ENCODE data around the gene SRM. TPM values are rescaled to one million over a fixed set of nuclear protein-coding genes. Genes with fewer than 3 reads are reported as not detected.
"Not testable (repeated sequence)": the region's sequence is repeated elsewhere in the genome, so short reads cannot be mapped to it uniquely, and the experiment has no call there.

SRM gene
- total RNA-seq, 1 donor from 2014 or later = 8.7 TPM

DNA sequence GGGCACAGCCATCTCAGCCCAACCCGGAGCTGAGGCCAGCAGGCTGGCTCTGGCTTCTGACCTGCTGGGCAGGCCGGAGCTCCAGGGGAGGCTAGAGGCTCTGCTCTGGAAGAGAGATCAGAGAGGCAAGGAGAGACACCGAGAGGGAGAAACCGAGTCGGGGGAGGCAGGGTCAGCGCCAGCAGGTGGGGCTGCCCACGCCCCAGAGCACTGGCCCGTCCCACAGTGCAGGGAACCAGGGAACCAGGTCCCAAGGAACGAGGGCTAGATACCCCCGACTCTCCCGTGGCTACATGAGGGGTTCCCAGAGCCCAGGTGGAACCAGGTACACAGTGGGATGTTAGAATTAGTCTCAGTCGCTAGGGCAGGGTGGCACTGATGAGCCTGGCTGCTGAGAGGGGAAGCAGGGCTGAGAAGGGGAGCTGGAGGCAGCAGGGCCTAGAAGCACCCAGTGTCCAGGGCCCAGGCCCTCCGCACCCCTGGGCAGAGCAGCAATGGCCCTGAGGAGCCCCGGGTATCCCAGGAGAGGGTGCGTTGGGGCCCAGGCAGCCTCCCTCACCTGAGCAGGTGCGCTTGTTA is 14.9 kb downstream of the SRM start:
- DNase-seq (ENCODE audit: low read depth in 2 of 2) = no peak

DNA sequence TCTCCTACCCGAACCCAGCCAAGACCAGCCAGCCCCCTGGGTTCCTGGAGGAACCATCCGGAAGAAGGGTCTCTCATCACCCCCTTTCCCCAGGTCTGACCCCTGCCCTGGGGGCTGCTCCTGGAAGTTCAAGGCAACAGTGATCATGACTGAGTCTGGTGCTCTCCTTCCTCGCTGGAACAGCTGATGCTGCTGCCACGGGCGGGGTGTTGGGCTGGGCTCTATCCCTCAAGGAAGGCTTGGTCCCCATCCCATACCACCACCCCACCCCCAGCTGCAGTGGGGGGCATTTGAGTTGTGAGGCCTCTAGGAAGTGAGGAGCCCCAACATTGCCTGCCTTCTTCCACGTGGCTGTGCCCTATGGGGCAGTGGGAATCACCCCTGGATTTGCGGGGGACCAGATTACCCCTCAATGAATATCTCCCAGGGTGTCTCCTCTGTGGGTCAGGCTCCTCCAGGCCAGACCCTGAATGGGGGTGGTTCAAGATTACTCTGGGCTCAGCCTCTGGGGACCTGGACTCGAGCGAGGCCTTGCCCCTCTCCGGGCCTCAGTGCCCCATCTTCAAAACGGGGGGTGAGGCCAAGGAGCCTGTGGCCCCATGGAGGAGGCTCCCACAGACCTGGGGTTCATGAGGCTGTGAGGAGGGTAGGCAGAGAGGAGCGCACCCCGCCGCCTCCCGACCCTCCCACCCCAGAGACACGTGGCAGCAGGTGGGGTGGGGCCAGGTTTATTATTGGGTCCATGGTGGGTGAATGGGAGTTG is 15.6 kb downstream of the SRM start:
- no peak for DNase-seq (ENCODE audit: low read depth in 2 of 2)

DNA sequence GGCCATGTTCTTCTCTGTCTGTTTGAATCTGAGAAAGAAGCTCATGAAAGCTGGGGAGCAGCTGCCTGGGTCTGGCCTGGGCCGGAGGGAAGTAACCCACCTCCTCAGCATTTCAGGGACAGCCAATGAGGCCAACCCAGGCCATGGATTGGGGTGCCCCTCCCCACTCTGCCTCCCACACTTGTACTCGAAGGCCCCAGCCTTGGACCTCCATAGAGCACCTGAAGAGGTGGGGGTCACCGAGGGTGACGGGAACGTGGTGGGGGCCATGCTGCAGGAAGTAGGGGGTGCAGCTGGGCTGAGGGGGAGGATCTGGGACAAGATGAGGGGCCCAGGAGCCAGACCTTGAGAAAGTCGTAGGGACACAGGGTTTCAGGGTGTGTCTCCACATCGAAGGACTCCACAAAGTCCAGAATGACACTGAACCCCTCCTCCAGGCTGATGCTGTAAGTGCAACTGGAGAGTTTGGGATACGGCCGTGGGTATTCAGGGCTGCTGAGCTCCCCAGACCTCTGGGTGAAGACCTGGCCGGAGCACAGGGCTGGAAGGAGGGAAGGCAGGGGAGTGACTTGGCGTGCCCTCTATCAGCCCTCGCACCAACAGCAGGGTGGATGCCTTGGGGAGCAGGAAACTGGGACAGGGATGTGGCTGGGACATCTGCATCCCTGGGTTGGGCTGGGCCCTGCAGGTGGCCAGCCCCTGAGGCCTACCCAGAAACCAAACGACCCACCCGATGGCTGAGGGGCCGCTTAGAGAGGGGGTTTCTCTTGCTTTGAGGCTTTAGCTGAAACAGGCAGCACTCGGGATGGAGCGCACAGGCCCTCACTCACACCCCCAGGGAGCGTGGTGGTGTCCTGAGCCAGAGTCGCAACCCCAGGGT is 16.6 kb downstream of the SRM start:
- DNase-seq (ENCODE audit: low read depth in 2 of 2) = no peak

DNA sequence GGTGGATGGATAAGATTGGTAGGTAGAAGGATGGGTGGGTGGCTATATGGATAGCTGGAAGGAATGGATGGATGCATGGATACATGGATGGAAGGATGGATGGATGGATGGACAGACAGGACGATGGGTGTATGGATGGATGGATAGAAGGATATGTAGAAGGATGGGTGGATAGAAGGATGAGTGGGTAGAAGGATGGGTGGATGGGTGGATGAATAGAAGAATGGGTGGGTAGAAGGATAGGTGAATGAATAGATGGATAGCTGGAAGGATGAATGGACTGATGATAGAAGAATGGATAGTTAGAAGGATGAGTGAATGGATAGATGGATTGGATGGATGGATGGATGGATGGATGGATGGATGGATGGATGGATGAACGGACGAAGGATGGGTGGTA is 17.8 kb downstream of the SRM start:
- DNase-seq (ENCODE audit: low read depth in 2 of 2) = no peak

DNA sequence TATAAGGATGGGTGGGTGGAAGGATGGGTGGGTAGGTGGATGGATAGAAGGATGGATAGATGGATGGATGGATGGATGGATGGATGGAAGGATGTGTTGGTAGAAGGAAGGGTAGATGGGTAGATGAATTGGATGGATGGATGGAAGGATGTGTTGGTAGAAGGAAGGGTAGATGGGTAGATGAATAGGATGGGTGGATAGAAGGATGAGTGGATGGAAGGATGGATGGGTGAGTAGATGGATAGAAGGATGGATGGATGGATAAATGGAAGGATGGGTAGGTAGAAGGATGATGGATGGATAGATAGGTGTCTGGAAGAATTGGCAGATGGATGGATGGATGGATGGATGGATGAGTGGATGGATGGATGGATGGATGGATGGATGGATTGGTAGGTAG is 18.8 kb downstream of the SRM start:
- DNase-seq (ENCODE audit: low read depth in 2 of 2) = no peak

DNA sequence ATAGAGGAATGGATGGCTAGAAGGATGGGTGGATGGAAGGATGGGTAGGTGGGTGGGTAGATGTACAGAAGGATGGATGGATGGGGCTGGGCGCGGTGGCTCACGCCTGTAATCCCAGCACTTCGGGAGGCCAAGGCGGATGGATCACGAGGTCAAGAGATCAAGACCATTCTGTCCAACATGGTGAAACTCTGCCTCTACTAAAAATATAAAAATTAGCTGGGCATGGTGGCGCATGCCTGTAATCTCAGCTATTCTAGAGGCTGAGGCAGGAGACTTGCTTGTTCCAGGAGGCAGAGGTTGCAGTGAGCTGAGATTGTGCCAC is 19.8 kb downstream of the SRM start:
- not testable (repeated sequence) for DNase-seq (ENCODE audit: low read depth in 2 of 2)

DNA sequence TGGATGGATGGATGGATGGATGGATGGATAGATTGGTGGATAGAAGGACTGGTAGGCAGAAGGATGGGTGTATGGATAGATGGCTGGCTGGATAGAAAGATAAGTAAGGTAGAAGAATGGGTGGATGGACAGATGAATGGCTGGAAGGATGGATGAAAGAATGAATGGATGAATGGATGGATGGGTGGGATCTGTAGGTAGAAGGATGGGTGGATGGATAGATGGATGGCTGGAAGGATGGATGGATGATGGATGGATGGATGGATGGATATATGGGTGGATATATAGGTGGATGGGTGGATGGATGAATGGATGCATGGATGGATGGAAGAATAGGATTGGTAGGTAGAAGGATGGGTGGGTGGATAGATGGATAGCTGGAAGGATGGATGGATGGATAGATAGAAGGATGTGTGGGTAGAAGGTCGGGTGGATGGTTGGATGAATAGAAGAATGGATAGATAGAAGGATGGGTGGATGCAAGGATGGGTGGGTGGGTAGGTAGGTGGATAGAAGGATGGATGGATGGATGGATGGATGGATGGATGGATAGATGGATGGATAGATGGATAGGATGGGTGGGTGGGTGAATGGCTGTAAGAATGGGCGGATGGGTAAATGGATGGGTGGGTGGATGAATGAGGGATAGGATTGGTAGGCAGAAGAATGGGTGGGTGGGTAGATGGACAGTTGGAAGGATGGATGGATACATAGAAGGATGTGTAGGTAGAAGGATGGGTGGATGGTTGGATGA is 20.3 kb downstream of the SRM start:
- DNase-seq (ENCODE audit: low read depth in 2 of 2) = no peak

DNA sequence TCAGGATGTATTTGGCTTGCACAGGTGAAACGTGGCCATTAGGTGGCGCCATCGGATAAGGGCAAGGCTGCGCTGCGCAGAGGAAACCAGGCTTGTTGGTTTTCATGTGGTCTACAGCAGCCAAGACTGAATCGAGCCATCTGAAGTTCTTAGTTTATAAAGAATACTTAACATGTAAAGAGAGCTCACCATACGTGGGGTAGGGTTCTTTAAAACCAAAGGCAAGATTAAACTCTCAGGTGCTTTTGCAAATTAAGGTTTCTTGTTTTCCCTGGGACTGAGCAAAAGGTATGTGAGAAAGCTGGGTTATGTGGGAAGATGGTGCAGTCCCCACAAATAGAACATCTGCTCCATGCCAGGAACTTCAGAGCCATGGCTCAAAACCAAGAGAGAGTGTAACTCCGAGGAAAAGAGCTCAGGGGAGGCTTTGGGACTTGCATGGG is 22.1 kb downstream of the SRM start:
- DNase-seq (ENCODE audit: low read depth in 2 of 2) = peak; percentile 87 to 90

DNA sequence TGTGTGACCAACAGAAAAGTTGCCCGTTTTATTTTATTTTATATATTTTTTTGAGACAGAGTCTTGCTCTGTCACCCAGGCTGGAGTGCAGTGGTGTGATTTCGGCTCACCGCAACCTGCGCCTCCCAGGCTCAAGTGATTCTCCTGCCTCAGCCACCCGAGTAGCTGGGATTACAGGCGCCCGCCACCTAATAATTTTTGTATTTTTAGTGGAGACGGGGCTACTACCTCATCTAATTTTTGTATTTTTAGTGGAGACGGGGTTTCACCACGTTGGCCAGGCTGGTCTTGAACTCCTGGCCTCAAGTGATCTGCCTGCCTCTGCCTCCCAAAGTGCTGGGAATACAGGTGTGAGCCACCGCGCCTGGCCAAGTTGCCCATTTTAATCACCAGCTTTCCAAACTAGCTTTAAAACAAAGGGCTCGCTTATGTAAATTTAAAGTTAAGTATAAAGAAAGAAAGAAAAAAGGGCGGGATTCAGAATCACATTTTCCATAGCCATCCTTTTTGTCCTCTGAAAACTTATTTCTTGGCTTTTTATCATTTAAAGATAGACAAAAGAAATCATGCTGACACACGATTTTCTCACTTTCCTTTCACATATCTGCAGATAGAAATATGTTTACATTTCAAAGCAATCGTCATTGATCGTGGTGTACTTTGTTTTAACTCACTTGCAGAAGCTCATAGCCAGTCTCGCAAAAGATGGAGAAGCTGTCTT is 22.6 kb downstream of the SRM start:
- not testable (repeated sequence) for DNase-seq (ENCODE audit: low read depth in 2 of 2)

DNA sequence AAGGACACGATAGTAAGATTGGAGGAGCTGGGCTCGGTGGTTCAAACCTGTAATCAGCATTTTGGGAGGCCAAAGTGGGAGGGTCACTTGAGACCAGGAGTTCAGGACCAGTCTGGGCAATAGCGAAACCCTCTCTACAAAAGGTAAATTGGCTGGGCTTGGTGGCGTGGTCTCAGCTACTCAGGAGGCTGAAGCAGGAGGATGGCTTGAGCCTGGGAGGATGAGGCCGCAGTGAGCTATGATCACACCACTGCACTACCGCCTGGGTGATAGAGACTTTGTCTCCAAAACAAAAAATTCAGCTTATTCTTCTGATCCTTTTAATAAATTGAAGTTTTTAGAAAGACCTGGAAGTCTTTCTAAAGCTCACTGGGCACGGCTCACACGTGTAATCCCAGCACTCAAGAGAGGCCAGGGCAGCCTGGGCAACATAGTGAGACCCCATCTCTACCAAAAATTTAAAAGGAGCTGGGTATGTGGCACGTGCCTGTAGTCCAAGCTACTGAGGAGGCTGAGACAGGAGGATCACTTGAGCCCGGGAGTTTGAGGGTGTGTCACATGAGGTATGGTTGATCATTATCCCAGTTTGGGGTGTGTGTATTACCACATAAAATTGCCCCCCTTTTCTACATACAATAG is 28.1 kb downstream of the SRM start:
- DNase-seq (ENCODE audit: low read depth in 2 of 2) = no peak

DNA sequence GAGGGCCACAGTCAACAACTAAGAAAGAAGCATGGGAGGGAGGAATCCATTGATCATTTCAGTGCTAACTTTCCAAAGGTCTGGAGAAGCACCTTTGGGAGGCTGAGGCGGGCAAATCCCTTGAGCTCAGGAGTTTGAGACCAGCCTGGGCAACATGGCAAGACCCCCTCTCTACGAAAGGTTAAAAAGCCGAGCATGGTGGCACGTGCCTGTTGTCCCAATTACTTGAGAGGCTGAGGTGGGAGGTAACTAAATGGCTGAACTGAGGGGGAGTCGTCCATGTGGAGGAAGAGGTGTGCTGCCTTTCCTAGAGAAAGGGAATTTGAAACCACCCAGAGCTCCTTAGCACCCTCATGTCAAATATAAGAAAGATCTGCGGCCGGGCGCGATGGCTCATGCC is 29.0 kb downstream of the SRM start:
- DNase-seq (ENCODE audit: low read depth in 2 of 2) = no peak

DNA sequence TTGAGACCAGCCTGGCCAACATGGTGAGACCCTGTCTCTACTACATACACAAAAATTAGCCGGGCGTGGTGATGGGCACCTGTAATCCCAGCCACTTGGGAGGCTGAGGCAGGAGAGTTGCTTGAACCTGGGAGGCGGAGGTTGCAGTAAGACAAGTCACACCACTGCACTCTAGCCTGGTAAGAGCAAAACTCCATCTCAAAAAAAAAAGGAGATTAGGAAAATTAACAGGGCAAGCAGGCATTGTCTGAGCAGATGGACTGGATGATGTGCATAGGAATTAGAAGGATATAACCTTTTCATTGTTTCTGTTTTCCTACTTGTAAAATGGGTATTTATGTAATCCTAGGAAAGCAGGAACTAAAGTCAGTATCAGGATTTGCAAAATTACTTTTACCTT is 31.8 kb downstream of the SRM start:
- no peak for DNase-seq (ENCODE audit: low read depth in 2 of 2)

DNA sequence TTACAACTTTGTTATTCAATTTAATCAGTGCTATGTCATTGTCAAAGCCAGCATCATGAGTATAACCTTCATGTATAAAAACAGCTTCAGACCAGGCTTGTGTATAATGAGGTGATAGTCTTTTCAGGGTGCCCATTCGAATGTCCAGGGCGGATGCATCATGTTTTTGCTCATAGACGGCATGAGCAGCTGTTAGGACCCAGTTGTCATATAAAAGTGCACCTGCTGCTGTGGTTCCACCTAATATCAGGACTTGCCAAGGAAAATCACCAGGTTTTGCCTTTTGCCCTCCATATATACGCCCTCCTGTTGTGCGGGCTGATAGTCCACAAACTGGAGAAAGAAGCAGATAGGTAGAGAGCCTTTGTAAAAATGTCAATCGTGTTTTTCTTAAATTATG is 32.5 kb downstream of the SRM start:
- no peak for DNase-seq (ENCODE audit: low read depth in 2 of 2)

DNA sequence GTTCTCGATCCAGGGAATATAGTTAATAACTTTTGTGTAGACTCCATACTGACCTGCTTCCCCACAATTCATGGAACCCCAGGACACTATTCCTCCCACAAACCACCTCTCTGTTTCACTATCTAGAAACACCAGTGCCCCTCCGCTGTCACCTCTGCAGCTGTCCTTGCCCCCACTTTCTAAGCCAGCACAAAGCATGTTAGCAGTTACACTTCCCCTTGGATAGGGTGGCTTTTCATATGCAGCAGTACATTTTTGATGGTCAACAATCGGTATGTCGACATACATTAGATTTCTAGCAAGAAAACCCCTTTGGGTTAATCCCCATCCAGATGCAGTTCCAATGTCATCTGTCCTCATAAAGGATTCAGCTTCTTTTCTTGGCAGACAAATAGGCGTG is 32.9 kb downstream of the SRM start:
- no peak for DNase-seq (ENCODE audit: low read depth in 2 of 2)

DNA sequence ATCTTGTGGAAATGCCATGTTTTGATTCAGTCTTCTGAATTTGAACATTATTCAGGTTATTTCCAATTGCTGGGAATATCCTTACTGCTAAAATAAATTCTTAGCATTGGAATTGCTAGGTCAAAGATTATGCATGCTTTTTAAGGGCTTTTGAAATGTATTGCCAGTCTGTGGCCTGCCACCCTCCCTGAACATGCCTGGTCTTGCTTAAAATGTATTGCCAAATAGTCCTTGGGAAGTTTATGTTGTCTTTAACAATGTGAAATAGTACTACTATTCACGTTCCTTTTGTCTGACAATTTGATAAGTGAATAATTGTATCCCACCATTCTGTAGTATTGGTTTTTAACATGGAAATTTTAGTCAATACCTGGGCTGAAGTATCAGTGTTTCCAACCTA is 33.8 kb downstream of the SRM start:
- DNase-seq (ENCODE audit: low read depth in 2 of 2) = no peak

DNA sequence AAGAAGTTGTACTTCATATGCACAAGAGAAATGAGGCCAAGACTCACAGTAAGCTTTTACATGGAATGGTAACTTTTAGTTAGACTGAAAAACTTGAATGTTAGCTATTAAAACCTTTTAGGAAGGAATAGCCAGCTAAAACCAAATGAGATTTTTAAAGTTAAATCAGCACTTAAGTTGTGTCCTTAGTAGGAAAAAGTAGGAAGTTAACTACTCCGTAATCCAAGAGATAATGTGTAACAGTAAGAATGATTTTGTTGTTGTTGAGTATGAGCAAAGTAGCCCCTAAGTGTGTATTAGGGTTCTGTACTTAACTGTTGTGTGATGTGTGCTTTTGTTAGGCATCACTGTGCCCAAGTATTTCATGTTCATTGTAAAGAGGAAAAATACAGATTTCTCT is 34.2 kb downstream of the SRM start:
- DNase-seq (ENCODE audit: low read depth in 2 of 2) = no peak

DNA sequence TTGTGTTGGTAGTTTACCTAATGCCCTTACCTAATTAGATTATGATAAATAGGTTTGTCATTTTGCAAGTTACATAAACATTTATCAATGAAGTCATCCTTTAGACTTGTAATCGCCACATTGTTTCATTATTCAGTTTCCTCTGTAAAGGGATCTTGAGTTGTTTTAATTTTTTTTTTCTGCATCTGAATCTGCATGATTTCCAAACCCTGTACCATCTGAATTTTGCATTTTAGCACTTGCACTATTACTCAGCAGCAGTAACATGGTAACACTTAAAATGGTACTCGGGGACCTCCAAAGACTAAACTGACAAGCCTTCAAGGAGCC is 35.0 kb downstream of the SRM start:
- no peak for DNase-seq (ENCODE audit: low read depth in 2 of 2)

DNA sequence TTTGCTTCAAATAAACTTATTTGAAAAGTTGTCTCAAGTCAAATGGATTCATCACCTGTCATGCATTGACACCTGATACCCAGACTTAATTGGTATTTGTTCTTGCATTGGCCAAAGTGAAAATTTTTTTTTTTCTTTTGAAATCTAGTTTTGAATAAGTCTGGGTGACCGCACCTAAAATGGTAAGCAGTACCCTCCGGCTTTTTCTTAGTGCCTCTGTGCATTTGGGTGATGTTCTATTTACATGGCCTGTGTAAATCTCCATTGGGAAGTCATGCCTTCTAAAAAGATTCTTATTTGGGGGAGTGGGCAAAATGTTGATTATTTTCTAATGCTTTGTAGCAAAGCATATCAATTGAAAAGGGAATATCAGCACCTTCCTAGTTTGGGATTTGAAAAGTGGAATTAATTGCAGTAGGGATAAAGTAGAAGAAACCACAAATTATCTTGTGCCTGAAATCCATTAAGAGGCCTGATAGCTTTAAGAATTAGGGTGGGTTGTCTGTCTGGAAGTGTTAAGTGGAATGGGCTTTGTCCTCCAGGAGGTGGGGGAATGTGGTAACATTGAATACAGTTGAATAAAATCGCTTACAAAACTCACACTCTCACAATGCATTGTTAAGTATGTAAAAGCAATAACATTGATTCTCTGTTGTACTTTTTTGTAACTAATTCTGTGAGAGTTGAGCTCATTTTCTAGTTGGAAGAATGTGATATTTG is 35.5 kb downstream of the SRM start:
- no peak for DNase-seq (ENCODE audit: low read depth in 2 of 2)

DNA sequence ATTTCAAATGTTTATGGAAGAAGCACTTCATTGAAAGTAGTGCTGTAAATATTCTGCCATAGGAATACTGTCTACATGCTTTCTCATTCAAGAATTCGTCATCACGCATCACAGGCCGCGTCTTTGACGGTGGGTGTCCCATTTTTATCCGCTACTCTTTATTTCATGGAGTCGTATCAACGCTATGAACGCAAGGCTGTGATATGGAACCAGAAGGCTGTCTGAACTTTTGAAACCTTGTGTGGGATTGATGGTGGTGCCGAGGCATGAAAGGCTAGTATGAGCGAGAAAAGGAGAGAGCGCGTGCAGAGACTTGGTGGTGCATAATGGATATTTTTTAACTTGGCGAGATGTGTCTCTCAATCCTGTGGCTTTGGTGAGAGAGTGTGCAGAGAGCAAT is 36.6 kb downstream of the SRM start:
- DNase-seq (ENCODE audit: low read depth in 2 of 2) = no peak

DNA sequence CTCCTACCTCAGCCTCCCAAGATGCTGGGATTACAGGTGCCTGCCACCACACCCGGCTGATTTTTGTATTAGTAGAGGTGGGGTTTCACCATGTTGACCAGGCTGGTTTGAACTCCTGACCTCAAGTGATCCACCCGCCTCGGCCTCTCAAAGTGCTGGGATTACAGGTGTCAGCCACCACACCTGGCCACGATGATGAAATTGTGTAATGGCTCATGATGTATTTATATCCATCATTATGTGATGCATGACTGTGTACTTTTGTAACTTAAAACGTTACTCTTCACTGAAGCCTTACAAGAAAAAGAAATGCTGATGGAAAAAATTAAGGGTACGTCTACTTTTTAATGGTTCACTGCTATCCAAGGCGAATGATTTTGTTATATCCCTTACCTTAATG is 39.8 kb downstream of the SRM start:
- DNase-seq (ENCODE audit: low read depth in 2 of 2) = no peak

Measured in lung microvascular endothelial cell (primary cell).